ENCODE results near the gene RNF225.

DNA sequence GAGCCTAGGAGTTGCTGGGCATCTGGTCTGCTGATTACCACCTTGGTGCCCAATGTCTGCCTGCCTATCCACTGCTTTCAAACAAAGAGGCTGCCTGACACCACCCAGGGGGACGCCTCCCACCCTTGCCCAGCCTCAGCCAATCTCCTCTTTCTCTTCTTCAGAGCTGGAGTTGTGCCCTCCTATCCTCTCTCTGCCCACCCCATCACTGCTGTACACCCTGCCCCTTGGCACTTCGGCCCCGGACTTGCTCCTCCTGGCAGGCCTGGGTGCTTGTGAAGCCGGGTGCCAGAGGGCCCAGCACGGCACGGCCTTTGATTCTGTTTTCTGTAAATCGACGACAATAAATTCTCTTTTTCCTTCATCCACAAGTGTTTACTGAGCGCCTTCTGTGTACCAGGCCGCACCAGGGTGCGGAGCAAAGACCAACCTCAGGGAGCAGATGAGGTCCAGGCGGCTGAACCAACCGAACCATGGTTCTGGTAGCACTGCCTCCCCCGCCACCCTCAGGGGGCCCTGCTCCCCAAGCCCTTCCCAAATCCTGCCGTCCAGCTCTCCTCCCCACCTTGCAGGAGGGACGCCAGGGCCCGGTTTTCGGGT lies 5.0 kb downstream of the RNF225 start:
- TF ChIP-seq EP300 (IDR thresholded peaks at IDR 0.05) (no peak), POLR2A (IDR thresholded peaks at IDR 0.05) (no peak)
